IPS-NIHi7 (cell line): ENCODE results near the gene SLC6A6.

Source experiments
- DNase-seq: peaks from one replicate; pipeline ENCODE4 v3.0.0; 2012; ENCODE audit warnings: mixed read lengths; ENCODE audit errors: extremely low spot score

SLC6A6 gene

DNA sequence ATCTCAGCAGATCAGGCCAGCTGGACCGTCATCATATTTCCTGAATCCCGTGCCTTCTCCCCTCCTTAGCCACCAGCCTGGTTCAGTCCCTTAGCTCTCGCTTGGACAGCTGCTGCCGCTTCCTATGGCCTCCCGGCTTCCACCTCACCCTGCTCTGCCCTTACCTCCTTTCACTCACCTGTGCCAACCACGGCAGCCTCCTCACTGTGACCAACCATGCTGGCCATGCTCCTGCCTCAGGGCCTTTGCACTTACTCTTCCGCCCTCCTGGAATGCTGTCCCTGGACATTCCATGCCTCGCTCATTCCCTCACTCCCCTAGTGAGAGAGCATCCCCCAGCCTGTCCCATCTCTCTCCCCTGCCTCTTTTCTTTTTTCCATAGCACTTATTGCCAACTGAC lies 118.6 kb downstream of the SLC6A6 start:
- no peak for DNase-seq

DNA sequence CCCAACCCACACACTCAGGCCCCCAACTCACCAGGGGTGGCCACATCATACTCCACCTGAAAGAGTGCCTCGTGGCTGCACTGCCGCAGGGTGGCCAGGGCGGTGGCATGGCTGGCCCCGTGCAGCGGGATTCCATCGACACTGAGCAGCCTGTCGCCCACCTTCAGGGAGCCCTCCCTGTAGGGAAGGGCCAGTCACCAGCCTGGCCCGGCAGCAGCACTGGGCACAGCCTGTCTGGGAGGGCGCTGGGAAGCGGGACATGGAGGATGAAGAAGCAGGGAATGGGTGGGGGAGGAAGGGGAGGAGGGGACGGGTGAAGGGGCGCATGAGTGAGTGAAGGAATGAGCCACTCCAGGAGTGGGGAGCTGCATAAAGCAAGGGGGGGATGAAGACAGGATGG lies 119.2 kb downstream of the SLC6A6 start:
- DNase-seq = no peak

DNA sequence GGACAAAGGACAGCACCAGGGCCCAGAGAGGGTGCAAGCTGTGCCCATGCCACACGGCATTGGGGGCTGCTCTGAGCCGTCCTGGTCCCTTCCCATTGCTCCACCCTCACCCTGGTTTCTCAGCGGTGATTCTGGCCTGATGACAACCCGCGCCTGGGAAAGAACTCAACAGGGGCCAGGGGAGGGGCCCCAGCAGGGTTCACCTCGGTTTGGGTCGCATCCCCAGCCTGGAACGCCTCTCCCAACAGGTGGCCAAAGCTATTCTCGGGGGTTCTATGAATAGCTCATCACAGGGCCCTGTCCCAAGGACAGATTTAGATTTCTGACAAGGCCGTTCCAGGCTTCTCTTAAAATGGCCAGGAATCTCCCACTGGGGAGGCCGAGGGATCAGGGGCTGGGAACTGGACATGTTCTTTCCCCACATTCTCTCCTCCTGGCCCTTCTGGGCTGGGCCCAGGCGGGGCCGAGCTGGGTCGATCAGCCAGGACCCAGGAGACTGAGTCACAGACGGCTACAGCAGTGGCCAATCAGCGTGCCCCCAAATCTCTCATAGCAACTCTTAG lies 119.8 kb downstream of the SLC6A6 start:
- DNase-seq = no peak

DNA sequence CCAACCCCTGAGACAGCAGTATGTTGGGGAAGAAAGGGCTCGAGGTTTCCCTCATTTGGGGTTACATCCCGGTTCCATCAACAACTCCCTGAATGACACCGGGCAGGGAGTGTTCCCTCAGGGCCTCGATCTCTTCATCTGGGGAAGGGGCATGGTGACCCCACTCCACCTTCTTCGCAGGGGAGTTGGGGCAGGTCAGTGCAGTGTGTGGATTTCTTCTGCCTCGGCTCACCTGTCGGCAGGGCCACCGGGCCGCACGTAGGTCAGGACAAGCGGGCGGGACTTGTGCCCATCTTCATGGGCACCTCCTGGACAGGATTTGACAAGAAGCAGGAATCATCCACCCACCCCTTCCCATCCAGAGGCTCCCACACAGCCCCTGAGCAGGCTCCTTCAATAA lies 120.4 kb downstream of the SLC6A6 start:
- DNase-seq = no peak

- DNase-seq = no peak
Measured at GRCh38 chr3:14523792-14524191, 121.4 kb downstream of the SLC6A6 start.

DNA sequence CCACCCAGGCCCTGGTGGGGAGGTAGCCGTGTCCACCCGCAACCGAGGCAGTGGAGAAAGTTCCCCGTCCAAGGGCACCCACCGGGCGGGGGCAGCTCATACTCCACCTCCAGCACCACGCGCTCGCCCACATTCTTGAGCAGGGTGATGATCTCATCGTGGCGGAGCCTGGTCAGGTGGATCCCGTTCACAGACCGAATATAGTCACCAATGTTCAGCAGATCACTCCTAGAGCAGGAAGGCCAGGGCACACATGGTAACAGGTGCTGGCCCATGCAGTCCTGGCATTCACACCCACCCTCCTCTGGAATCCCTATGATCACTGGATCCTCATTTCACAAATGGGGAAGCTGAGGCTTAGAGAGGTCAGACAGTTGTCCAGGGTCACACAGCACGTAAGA lies 121.9 kb downstream of the SLC6A6 start:
- no peak for DNase-seq

DNA sequence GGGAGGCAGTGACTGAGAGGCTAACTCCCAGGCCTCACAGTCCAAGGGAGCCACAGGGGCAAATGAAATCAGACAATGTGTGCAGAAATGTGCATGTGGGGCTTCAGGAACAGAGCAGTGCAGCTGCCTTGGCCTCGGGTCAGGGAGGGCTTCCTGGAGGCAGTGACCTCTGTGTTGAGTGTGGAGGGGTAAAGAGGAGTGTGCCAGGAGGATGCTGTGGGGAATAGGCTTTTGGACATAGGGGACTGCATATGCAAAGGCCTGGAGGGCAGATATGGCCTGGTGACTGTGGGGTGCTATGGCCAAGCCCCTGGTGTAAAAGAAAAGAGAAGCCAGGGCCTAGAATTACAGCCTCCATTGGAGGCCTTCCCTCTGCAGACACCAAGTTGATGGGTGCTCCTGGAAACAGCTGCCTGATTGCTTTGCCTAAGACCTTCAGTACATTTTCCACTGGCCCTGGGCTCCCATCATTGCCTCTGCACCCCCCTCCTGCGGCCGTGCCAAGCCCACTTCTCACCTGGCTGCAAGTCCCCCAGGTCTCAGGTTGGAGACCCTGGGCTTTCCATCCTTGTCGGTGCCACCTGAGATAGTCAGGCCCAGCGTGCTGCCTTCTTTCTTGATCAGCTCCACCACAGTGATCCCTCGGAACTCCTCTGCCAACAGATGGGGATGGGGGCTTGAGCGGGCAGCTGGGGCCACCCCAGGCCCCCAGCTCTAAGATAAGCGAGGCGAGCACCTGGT lies 122.7 kb downstream of the SLC6A6 start:
- no peak for DNase-seq

DNA sequence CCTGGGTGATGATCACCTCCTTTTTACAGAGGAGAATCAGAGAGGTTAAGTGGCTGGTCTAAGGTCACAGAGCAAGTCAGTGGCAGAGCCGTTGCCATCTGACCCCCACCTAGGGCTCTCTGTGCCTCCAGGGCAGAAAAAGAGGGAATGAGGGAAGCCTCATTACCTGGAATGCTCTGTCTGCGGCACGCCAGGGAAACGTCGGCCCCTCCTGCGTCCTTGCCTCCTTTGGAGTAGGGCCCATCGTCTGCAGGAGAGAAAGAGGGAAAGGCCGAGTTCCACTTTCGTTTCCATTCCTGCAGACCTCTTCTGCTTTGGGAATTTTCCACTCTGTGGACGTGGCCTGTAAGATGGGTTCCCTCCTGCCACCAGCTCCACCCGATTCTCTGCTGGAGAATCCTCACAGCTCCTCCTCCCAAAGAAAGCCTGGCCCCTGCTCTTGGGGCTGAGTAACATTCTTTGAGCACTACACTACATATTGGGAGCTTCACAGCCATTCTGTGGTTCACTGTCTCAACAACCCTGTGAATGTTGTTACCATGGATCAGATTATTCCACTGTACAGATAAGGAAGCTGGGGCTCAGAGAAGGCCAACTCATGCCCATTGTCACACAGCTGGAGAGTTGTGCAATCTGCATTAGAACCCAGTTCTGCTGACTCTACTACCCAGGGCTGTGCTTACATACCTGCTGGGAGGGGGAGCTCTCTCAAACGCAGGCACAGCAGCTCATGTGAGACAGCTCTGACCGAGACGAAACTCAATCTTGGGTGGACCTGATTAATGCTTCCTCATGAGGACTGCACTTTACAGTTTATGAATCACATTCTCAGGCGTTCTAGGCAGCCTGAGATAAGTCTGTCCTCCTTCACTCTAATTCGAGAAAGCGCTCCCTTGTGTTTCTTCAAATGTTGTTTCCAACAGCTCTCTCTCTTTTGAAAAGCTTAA lies 123.6 kb downstream of the SLC6A6 start:
- DNase-seq = peak; percentile 66

GRCh38 chr3:14528081-14528480 lies 125.7 kb downstream of the SLC6A6 start:
- no peak for DNase-seq

DNA sequence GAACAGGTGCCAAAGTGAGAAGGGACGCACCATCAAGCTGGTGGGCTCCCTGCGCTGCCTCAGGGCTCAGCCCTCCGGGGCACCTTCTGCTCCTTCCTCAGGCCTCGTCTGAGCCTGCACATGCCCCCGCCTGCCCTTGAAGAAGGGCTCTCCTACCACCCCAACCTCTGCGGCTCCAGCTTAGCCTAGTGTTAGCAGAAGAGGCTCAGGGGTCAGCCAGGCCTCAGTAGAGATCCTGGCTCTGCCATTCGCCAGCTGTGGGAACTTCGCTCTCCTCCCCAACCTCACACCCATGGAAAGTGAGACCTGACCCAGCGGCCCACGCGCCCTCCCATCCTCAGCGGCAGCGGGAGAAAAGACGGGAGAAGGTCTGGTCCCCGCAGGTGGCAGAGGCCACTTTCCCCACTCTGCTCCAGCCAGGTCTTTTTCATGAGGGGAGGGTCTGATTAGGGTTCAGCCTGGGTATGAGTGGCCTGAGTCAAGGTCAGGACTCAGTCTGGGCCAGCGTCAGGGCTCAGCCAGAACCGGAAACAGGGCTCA lies 129.5 kb downstream of the SLC6A6 start:
- DNase-seq = no peak

DNA sequence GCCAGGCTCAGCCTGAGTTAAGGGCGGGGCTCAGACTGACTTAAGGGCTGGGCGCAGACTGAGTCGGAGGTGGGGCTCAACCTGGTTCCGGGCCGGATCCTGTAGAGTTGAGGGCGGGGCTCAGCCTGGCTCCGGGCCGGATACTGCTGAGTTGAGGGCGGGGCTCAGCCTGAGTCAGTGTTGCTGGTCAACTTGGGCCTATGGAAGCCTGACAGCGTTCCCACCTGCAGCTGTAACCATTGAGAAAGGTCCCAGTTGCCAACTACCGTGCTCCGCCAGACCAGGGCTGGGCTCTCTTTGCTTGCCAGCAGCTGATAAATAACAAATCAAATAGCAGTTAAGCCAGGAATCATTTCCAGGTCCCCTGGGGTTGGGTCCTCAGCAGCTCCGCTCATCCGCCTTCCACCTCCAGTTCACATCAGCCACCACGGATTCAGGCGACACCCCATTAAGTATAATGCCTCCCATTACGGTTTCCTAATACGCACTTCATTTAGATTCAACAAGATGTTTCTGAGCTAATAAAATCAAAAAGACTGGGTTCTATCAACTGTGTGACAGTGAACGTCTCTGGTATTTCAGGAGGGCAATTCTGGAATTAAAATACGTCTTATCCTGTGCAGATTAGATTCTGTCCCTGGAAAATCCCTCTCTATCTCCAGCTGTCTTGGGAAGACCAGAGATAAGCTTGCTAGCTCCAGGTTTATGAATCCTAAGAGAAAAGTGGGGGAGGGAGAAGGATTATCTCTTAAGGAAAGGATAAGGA lies 130.5 kb downstream of the SLC6A6 start:
- peak; percentile 93 for DNase-seq

DNA sequence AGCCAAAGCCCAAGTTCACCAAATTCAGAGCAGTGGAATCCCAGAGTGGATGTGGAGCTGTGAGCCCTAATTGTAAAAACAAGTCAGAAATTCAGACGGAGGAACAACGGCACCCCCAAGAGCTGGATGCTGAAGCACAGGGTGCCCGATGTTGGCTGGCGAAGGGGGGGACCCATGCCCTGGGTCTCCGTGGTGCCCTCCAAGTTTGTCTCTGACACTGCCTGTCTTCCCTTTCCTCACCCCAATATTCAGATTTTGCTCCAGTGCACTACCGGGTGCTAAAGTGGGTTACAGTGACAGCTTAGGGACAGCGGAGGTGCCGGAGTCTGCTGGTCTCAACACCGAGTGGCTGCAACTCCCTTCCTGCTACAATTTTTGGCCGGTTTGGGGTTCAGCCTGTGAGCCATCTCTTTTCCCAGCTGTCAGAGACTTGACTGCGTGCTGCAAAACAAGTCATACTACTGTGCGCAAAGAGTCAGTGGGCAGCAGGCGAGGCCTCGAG lies 131.1 kb downstream of the SLC6A6 start:
- no peak for DNase-seq

GRCh38 chr3:14534516-14535191 lies 132.2 kb downstream of the SLC6A6 start:
- peak; percentile 75 for DNase-seq

- DNase-seq = no peak
Measured at GRCh38 chr3:14535616-14536015, 133.2 kb downstream of the SLC6A6 start.

DNA sequence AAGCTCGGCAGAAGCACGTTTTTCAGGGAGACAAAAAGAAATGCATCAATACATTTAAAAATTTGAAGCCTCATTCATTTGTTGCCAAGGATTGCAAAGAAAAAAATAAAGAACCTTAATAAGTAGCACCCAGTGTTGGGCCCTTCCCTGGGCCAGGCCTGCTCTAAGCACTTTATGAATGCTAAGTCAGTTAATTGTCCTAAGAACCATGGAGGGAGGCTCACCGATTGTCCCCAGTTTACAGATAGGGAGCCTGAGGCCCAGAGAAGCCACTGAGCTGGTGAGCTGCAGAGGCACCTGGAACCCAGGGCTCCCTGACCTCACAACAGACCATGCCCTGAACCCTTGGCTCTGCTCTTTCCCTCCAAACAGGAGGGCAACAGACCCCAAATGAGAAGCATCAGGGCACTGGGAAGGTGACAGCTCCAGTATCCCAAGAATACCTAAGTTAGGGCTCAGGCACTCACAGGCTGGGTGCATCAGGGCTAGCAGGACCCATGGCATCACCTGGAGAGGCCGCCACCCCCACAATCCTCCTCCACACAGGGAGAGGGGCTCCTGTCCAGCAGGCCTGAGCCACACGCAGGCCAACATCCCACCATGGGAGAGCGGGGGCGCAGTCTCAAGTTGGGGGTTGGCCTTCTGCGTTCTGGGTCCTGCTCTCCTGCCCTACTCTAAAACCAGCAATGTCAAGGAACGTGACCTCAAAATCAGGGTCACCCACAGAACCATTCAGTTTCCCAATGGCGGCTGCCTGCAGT lies 133.8 kb downstream of the SLC6A6 start:
- DNase-seq = no peak

GRCh38 chr3:14536837-14537589 lies 134.6 kb downstream of the SLC6A6 start:
- DNase-seq = no peak

- no peak for DNase-seq
Measured at GRCh38 chr3:14537590-14538450, 135.4 kb downstream of the SLC6A6 start.

DNA sequence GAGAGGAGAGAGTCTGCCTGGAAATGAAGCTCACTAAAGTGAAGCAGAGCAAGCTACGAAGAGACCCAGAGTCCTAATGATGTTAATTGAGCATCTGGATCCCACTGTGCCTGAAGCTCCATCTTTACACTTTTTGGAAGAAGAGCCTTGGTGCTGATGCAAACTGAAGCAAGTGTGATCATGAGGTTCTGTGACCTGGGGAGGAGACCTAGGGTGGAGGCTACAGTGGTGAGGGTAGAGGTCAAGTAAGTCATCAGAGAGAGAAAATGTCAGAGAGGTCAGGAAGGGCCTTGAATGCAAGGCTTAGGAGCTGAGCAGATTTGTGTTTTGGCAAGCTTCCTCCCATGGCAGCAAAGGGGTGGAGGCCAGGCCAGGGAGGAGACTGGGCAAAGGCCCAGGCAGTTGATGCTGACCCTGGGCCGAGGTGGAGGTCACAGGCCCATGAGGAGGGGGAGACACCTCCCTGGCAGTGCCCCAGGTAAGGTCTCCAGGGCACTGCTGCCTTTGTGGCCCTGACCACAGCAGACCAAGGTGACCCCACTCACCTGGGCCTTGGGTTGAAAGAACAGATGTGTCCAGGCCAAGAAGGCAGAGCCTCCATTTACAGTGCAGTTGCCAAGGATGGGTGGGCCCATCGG lies 136.2 kb downstream of the SLC6A6 start:
- DNase-seq = no peak
